Loucy (cell line): ENCODE results near the gene MAPT.

Source experiments
- H2AFZ ChIP-seq: fragments of 200-600 bp; sonication (generic); 2 replicates; pipeline ENCODE4 v1.6.0; 2016; ENCODE audit warnings: antibody characterized with exemption, mild to moderate bottlenecking, low read length, moderate library complexity
- H3F3A ChIP-seq: fragments of 200-600 bp; 2 replicates; pipeline ENCODE4 v1.6.0; 2016; ENCODE audit warnings: antibody characterized with exemption, low read depth, mild to moderate bottlenecking
- H3K27me3 ChIP-seq: fragments of 200-600 bp; sonication (generic); 2 replicates; pipeline ENCODE4 v1.6.1; 2014; ENCODE audit warnings: low read length, mild to moderate bottlenecking; ENCODE audit not compliant: insufficient read depth, poor library complexity, severe bottlenecking
- H3K36me3 ChIP-seq: fragments of 200-600 bp; sonication (generic); 2 replicates; pipeline ENCODE4 v1.6.1; 2016; ENCODE audit warnings: low read length; ENCODE audit not compliant: insufficient read depth
- H3K4me1 ChIP-seq: fragments of 200-600 bp; sonication (generic); 2 replicates; pipeline ENCODE4 v1.5.1; 2014; ENCODE audit warnings: low read length, mild to moderate bottlenecking; ENCODE audit not compliant: insufficient read depth, poor library complexity, severe bottlenecking
- H3K4me2 ChIP-seq: fragments of 200-600 bp; sonication (generic); 2 replicates; pipeline ENCODE4 v1.6.0; 2014; ENCODE audit warnings: antibody characterized with exemption, low read length, low read depth, mild to moderate bottlenecking; ENCODE audit not compliant: poor library complexity, severe bottlenecking
- H3K4me3 ChIP-seq: fragments of 200-600 bp; sonication (generic); 2 replicates; pipeline ENCODE4 v1.5.1; 2014; ENCODE audit warnings: low read length, mild to moderate bottlenecking, mixed read lengths; ENCODE audit not compliant: poor library complexity, severe bottlenecking
- H3K79me2 ChIP-seq: fragments of 200-600 bp; sonication (generic); 2 replicates; pipeline ENCODE4 v1.6.1; 2014; ENCODE audit warnings: low read length; ENCODE audit not compliant: insufficient read depth
- H3K9ac ChIP-seq: fragments of 200-600 bp; sonication (generic); 2 replicates; pipeline ENCODE4 v1.6.0; 2014; ENCODE audit warnings: mild to moderate bottlenecking, low read depth, low read length, moderate library complexity; ENCODE audit not compliant: poor library complexity, severe bottlenecking
- H3K9me2 ChIP-seq: fragments of 200-600 bp; sonication (generic); replicated peaks from 2 replicates; pipeline ENCODE4 v1.6.1; 2016; ENCODE audit warnings: low read depth, low read length, mixed read lengths
- H3K9me3 ChIP-seq: fragments of 200-600 bp; sonication (generic); 2 replicates; pipeline ENCODE4 v1.6.1; 2014; ENCODE audit warnings: mild to moderate bottlenecking, antibody characterized with exemption, low read length, low read depth; ENCODE audit not compliant: insufficient read depth
- H4K20me1 ChIP-seq: fragments of 200-600 bp; sonication (generic); 2 replicates; pipeline ENCODE4 v1.6.0; 2014; ENCODE audit warnings: antibody characterized with exemption, low read length, mild to moderate bottlenecking; ENCODE audit not compliant: insufficient read depth, poor library complexity, severe bottlenecking
- CTCF ChIP-seq: fragments of 200-600 bp; sonication (generic); conservative IDR thresholded peaks from 2 replicates; pipeline ENCODE4 v1.5.1; 2014; ENCODE audit warnings: mild to moderate bottlenecking, antibody characterized with exemption, low read length
- EZH2phosphoT487 ChIP-seq: fragments of 200-600 bp; IDR thresholded peaks from 2 replicates; pipeline ENCODE4 v1.6.1; 2018; ENCODE audit warnings: antibody characterized with exemption, mild to moderate bottlenecking, moderate library complexity, borderline replicate concordance

Gene MAPT

GRCh38 chr17:45914047-45914717 is 19.8 kb downstream of the MAPT start:
- Histone ChIP-seq H3K9me3 (peaks cover 5% of the 10 kb centered on the region; the same call in 1 of the 2 replicates), H3F3A (no peaks in the 10 kb centered on the region), H3K9ac (no peak overlapping the region), H3K79me2 (no peaks in the 10 kb centered on the region), H3K4me1 (no peaks in the 10 kb centered on the region), H2AFZ (no peak overlapping the region), H3K9me2 (no peaks in the 10 kb centered on the region), H3K27me3 (no peaks in the 10 kb centered on the region), H4K20me1 (no peaks in the 10 kb centered on the region), H3K36me3 (no peaks in the 10 kb centered on the region), H3K4me3 (no peak overlapping the region), H3K4me2 (no peak overlapping the region)
- TF ChIP-seq CTCF (no peak), EZH2phosphoT487 (no peak)

- no peaks in the 10 kb centered on the region for H3F3A ChIP-seq
- H3K36me3 ChIP-seq: no peaks in the 10 kb centered on the region
- H3K4me2 ChIP-seq: no peak overlapping the region
- peaks cover 5% of the 10 kb centered on the region; the same call in 1 of the 2 replicates for H3K9me3 ChIP-seq
- no peak overlapping the region for H2AFZ ChIP-seq
- no peaks in the 10 kb centered on the region for H3K79me2 ChIP-seq
- no peak overlapping the region for H3K4me3 ChIP-seq
- H3K9ac ChIP-seq: no peak overlapping the region
- H3K27me3 ChIP-seq: no peaks in the 10 kb centered on the region
- H4K20me1 ChIP-seq: no peaks in the 10 kb centered on the region
- no peak for TF ChIP-seq CTCF
- TF ChIP-seq EZH2phosphoT487: no peak
- no peaks in the 10 kb centered on the region for H3K9me2 ChIP-seq
- no peaks in the 10 kb centered on the region for H3K4me1 ChIP-seq
Observed at GRCh38 chr17:45915263-45915662, 20.9 kb downstream of the MAPT start.

GRCh38 chr17:45917081-45917480 is 22.7 kb downstream of the MAPT start:
- Histone ChIP-seq H3K9me3 (peaks cover 5% of the 10 kb centered on the region; the same call in 1 of the 2 replicates), H2AFZ (no peak overlapping the region), H3K36me3 (no peaks in the 10 kb centered on the region), H3K9ac (no peak overlapping the region), H3K79me2 (no peaks in the 10 kb centered on the region), H3K4me1 (no peaks in the 10 kb centered on the region), H3K27me3 (no peaks in the 10 kb centered on the region), H3K4me2 (no peak overlapping the region), H3K9me2 (no peaks in the 10 kb centered on the region), H4K20me1 (no peaks in the 10 kb centered on the region), H3K4me3 (no peak overlapping the region), H3F3A (no peaks in the 10 kb centered on the region)
- no peak for TF ChIP-seq EZH2phosphoT487
- no peak for TF ChIP-seq CTCF
